GM19455 (cell line): ENCODE results near the gene EFCAB6.

Source experiments
- ATAC-seq: cut with Tn5 transposase; IDR thresholded peaks from one replicate; pipeline ENCODE4 v1.9.1; 2021; ENCODE audit not compliant: unreplicated experiment

The EFCAB6 gene

DNA sequence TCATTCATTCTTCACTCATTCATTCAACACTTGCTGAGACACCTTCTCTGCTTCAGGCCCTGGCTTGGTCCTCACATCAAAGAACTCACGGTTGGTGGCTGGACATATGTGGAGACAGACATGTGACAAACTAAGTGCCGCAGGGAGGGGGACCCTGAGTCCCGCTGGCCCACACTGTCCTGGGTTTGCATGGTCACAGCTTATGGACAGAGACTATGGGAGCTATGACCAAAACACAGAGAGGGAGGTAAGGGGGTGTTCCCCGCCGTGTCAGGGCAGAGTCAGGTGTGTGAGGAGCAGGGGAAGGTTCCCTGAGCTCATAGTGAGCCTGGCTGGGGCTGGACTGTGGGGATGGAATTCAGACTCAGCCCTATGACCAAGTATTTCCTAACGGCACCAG is 277.2 kb downstream of the EFCAB6 start:
- ATAC-seq = no peak

GRCh38 chr22:43533656-43534428 is 278.3 kb downstream of the EFCAB6 start:
- ATAC-seq = no peak

- no peak for ATAC-seq
Measured at GRCh38 chr22:43533156-43533530, 279.0 kb downstream of the EFCAB6 start.

DNA sequence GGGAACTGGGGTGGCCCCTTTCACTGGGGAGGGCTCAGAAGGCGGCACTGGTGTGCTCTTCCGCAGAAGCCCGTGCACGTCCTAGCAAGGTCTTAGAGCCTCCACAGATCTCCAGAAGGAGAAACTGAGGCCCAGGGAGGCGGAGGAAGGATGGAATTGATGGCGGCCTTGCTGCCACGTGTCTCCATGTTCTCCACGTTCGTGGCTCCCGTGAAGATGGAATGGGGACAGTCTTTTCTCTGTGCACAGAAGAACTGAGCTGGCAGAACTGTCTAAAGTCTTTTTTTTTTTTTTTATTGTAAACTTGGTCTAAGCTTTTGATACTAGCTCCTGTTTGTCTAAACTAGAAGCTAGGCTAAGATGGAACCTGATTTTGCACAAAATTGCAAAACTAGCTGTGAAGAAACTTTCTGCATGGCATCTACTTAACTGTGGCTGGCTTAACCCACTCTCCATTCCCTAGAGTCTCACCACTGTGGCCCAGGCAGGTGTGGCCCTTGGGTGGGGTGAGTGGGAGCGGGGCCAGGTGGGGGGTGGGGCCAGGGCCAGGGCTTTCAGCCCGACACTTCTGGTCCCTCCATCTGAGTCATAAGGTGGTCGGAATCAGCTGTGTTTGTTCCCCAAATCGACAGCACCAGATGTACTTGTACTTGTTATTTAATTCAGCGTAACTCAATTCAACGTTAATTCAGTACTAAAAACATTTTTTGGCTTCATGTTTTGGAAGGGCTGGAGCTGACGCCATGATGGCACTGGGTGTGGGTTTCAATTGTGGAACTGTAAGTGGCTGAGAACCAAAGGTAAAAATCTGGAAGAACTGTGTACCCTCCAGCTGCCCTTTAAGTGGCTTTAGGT is 279.6 kb downstream of the EFCAB6 start:
- ATAC-seq = no peak

- ATAC-seq = no peak
Measured at GRCh38 chr22:43531651-43532050, 280.5 kb downstream of the EFCAB6 start.

DNA sequence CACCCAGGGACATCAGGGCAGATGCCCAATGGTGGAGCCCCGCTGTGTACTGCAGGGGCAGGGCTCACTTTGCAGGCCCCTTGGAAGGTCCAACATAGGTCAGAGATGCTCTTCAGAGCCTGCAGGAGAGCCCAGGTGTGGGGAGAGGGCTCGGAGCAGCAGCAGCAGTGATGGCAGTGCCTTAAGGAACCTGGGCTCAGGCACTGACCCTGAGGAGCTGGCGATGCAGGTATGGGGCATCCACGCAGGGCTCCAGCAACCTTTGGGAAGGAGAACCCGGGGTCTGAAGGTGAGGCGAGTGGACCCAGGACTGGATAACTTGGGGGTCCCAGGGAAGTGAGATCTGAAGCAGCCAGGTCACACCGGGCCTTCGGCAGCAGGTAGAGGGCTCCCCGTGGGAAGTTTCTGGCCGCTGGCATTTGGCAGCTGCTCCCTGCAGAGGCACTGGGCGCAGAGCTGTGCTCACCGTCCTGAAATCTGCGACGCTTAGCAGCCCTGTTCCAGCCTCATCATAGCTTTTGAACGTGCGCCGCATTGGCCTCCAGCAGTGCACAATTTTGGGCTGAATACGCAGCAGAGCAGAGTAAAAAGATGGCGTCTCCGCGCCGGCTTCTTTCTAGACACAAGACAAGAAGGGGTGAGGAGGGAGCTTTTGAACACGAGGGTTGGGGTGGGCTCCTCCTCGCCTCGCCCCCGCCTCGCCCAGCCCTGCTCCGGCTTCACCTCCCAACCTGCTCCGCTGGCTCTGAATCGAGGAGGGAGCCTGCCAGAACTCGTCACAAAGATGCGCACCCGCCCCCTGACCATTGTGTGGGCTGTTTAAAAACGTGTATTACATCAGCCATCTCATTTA is 281.5 kb downstream of the EFCAB6 start:
- no peak for ATAC-seq

DNA sequence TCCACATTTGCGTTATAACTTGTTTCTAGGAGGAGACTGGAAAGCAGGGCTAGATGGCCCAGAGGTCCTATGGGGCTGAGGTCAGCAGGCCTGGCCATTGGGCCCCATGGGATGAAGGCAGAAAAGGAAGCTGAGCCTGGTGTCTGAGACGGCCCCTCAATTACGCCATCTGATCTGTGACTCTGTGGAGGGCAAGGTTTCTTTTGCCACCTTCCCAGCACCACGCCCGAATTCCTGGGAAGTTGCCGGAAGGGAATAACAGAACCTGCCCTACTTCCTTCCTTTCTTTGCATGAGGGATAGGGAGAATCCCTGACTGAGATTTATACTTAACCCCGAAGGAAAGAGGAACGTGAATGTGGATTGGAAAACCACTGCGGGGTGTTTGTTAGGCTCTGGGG is 282.2 kb downstream of the EFCAB6 start:
- ATAC-seq = no peak

- ATAC-seq = no peak
Measured at GRCh38 chr22:43529461-43529860, 282.6 kb downstream of the EFCAB6 start.

- ATAC-seq = no peak
Measured at GRCh38 chr22:43528601-43529360, 283.3 kb downstream of the EFCAB6 start.

DNA sequence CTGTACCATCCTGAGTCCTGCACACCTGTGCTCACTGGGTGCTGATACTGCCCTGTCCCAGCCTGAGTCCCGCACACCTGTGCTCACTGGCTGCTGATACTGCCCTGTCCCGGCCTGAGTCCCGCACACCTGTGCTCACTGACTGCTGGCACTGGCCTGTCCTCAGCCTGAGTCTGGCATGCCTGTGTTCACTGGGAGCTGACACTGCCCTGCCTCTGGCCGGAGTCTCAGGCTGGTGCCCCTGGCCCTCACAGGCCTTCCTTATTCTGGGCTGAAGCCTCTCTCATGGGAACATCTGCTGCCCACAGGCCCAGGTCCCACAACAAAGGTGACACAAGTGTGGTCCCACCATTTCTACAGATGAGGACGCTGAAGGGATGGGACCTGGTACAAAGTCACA is 285.2 kb downstream of the EFCAB6 start:
- ATAC-seq = no peak

DNA sequence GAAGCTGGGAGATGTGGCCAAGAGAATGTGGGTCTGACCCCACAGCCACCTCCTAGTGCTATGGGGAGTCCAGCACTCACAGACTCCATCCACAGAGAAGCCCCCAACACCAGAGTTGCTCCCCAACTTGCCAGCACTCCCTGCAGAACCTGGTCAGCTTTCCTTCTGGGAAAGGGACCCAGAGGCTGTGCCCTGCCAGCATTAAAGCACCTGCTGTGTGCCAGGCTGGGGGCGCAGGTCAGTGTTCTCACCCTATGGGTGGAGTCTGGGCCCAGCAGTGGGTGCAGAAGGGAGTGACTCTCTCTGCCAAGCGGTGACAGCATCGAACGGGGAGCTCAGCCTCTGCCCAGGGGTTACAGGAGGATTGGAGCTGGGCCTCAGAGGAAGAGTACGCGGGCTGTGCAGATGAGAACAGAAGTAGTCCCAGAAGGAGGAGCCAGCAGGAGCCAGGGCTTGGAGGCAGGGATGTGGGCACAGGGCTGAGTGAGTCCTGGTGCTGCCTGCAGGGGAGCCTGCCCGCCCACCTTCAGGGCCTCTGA is 285.9 kb downstream of the EFCAB6 start:
- no peak for ATAC-seq

- no peak for ATAC-seq
Measured at GRCh38 chr22:43521716-43522115, 290.4 kb downstream of the EFCAB6 start.

GRCh38 chr22:43520632-43521039 is 291.5 kb downstream of the EFCAB6 start:
- no peak for ATAC-seq

- no peak for ATAC-seq
Measured at GRCh38 chr22:43516996-43517635, 295.0 kb downstream of the EFCAB6 start.

- no peak for ATAC-seq
Measured at GRCh38 chr22:43516386-43516785, 295.7 kb downstream of the EFCAB6 start.

DNA sequence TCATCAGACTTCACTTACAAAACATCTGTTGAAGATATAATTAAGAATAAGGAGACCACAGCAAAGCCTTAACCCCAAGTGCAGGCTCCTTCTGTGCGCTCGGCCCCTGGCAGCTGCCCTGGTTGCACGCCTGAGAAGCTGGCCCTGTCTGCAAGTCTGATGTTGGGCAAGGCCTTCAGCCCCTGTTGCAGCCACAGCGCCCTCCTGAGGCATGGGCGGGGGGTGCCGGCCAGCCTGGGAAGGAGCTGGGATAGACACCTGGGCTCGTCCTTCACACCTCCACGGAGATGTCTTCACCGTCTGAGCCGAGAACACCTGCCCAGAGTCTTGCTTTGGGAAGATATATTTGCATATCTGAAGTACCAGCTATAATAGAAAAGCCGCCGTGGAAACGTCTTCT is 296.2 kb downstream of the EFCAB6 start:
- no peak for ATAC-seq

GRCh38 chr22:43515411-43515810 is 296.7 kb downstream of the EFCAB6 start:
- ATAC-seq = no peak

DNA sequence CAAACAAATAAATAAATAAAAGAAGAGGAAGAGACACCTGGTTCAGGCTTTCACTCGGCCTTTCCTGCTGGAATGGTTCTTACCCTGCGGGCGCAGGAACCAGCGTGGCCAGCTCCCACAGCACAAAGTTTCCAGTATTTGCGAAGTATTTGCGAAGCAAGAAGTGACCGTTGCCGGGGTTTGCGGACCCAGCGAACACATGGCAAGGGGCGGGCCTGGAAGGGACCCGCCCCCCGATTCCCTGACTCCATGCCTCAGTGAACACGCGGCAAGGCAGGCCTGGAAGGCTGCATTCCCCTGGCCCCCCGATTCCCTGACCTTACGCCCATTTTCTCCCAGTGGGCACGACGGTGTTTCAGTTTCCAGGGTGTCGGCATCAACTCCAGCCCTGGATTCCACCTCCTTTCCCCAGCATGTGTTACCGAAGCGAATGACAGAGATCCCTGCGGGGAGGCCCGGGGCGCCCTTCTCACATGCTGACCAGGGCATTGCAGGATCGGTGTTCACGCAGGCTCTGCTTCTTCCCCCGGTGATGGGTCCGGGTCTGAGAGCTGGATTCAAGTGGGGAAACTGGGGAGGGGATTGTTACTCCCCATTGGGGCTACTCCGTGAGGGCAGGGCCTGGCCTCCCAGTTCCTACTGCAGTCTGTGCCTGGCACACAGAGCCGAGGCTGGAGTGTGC is 297.5 kb downstream of the EFCAB6 start:
- no peak for ATAC-seq

GRCh38 chr22:43512279-43512678 is 299.8 kb downstream of the EFCAB6 start:
- ATAC-seq = no peak
